Adipose tissue (tissue), 3 donors: Measurements from ENCODE around the gene BEX5. TPM values are rescaled to one million over a fixed set of nuclear protein-coding genes. Genes with fewer than 3 reads are reported as not detected.

Experiments
- polyA plus RNA-seq, 3 donors: library from polyadenylated mRNA; stranded (reverse); fragments of 200-250 nt; gene quantifications; one replicate each; pipeline ENCODE4 v1.2.3, GENCODE V29; 2013
- donor health status: healthy with polysubstance abuse.
- donor health status: Bipolar disorder and iron deficiency.
- donor health status: healthy.

The BEX5 gene
- polyA plus RNA-seq, 3 donors: 0.90 to 17.1 (median 2.3) TPM

Other genes starting within 250 kb of the BEX5 start
- 1 to 10 TPM; 3.7 to 6.3 (median 3.8) TPM for gene ZMAT1, start 223.9 kb downstream of the BEX5 start, polyA plus RNA-seq
- gene TCEAL2, start 30.3 kb downstream of the BEX5 start, polyA plus RNA-seq: 1 to 10 TPM; 1.6 to 1.7 (median 1.7) TPM
- under 1 TPM in 2 of 3 donors, not detected in 1; 0.10 to 0.16 TPM for gene TCEAL6, start 13.5 kb downstream of the BEX5 start, polyA plus RNA-seq
- gene TCP11X1, start 59.3 kb upstream of the BEX5 start, polyA plus RNA-seq: not detected
- gene NXF2, start 91.2 kb upstream of the BEX5 start, polyA plus RNA-seq: not detected